ENCODE results near the gene EMID1. TPM values are rescaled to one million over a fixed set of nuclear protein-coding genes. Genes with fewer than 3 reads are reported as not detected.

The EMID1 gene
- total and polyA plus RNA-seq, 4 donors = 4.9 to 30.2 (median 8.4) TPM

GRCh38 chr22:29277927-29278326, 72.2 kb downstream of the EMID1 start:
- TF ChIP-seq, protein P1, sequence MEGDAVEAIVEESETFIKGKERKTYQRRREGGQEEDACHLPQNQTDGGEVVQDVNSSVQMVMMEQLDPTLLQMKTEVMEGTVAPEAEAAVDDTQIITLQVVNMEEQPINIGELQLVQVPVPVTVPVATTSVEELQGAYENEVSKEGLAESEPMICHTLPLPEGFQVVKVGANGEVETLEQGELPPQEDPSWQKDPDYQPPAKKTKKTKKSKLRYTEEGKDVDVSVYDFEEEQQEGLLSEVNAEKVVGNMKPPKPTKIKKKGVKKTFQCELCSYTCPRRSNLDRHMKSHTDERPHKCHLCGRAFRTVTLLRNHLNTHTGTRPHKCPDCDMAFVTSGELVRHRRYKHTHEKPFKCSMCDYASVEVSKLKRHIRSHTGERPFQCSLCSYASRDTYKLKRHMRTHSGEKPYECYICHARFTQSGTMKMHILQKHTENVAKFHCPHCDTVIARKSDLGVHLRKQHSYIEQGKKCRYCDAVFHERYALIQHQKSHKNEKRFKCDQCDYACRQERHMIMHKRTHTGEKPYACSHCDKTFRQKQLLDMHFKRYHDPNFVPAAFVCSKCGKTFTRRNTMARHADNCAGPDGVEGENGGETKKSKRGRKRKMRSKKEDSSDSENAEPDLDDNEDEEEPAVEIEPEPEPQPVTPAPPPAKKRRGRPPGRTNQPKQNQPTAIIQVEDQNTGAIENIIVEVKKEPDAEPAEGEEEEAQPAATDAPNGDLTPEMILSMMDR (IDR thresholded peaks at IDR 0.05; ENCODE audit: control extremely low read depth, extremely low read depth) = no peak
- Histone ChIP-seq H3K4me3 (no peak overlapping the region), H3K9me3 (ENCODE audit: control insufficient read depth in 4 of 4, insufficient read depth in 3 of 4, low read length in 3 of 4) (no peaks in the 10 kb centered on the region), H3K27me3 (ENCODE audit: control insufficient read depth in 3 of 3, insufficient read depth in 3 of 3, low read length in 2 of 3) (no peaks in the 10 kb centered on the region), H3K27ac (ENCODE audit: low read depth in 1 of 2, low read length in 1 of 2) (no peak overlapping the region), H3K9ac (ENCODE audit: insufficient read depth in 1 of 2, low read length in 2 of 2) (no peak overlapping the region), H3K4me1 (ENCODE audit: control insufficient read depth in 5 of 5, insufficient read depth in 5 of 5, low read length in 5 of 5) (peaks cover 0 to 3% (median 0%) of the 10 kb centered on the region in 5 donors), H3K36me3 (ENCODE audit: control insufficient read depth in 4 of 4, insufficient read depth in 4 of 4, low read length in 4 of 4) (peaks cover 35 to 73% (median 57%) of the 10 kb centered on the region in 4 donors)
- 97 to 100% methylated on average over 1 of the region's 1 CpG for WGBS, 2 donors
- DNase-seq = no peak
- ATAC-seq (ENCODE audit: insufficient read depth, low FRiP score) = no peak

DNA sequence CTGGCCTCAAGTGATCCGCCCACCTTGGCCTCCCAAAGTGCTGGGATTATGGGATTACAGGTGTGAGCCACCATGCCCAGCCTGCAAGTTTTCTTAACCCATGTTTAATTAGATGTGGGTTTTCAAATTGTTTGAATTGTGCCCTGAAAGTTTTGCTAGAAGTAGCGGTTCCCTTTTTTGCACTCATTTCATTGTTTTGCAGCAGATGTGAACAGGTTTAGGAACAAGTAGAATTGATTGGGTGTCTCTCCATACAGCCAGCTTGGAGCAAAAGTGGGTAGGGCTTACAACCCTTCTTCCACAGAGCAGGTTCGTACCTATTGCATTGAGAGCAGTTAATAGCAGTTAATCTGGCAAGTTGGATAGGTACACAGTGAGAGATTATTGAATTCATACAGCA, 78.5 kb downstream of the EMID1 start:
- H3K36me3 ChIP-seq (ENCODE audit: control insufficient read depth in 4 of 4, insufficient read depth in 4 of 4, low read length in 4 of 4) = peaks cover 40 to 57% (median 51%) of the 10 kb centered on the region in 4 donors

DNA sequence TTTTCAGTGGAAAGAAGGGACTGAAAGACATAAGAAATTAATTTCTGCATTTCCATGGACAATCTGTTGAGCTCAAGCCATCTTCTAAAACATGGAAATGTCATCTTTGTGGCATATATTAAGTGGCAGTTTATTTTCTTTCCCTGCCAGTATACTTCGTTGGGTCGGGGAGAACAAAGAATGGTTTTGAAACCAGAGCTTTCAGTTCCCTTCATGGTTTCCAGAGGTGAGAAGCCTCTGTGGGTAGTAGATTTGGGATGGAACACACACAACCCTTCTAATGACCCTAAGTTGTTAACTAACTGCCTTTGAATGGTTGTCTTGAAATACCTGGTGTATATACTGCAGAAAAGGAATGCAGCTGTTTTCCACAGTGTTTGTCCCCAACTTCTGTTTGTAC, 83.1 kb downstream of the EMID1 start:
- H3K4me3 ChIP-seq = no peak overlapping the region
- H3K9me3 ChIP-seq (ENCODE audit: control insufficient read depth in 4 of 4, insufficient read depth in 3 of 4, low read length in 3 of 4) = no peaks in the 10 kb centered on the region
- H3K27me3 ChIP-seq (ENCODE audit: control insufficient read depth in 3 of 3, insufficient read depth in 3 of 3, low read length in 2 of 3) = no peaks in the 10 kb centered on the region
- peaks cover 44 to 59% (median 49%) of the 10 kb centered on the region in 4 donors for H3K36me3 ChIP-seq (ENCODE audit: control insufficient read depth in 4 of 4, insufficient read depth in 4 of 4, low read length in 4 of 4)
- H3K27ac ChIP-seq (ENCODE audit: low read depth in 1 of 2, low read length in 1 of 2) = no peak overlapping the region
- H3K9ac ChIP-seq (ENCODE audit: insufficient read depth in 1 of 2, low read length in 2 of 2) = no peak overlapping the region
- 39 to 40% methylated on average over 2 of the region's 2 CpGs for WGBS, 2 donors
- no peaks in the 10 kb centered on the region for H3K4me1 ChIP-seq (ENCODE audit: control insufficient read depth in 5 of 5, insufficient read depth in 5 of 5, low read length in 5 of 5)
- no peak for ATAC-seq (ENCODE audit: insufficient read depth, low FRiP score)
- DNase-seq = no peak
- TF ChIP-seq, protein P1 (IDR thresholded peaks at IDR 0.05; ENCODE audit: control extremely low read depth, extremely low read depth) = no peak

More for the DNA sequence above, 78.5 kb downstream of the EMID1 start:
- no peak for ATAC-seq (ENCODE audit: insufficient read depth, low FRiP score)
- H3K9me3 ChIP-seq (ENCODE audit: control insufficient read depth in 4 of 4, insufficient read depth in 3 of 4, low read length in 3 of 4) = no peaks in the 10 kb centered on the region
- no peak overlapping the region for H3K9ac ChIP-seq (ENCODE audit: insufficient read depth in 1 of 2, low read length in 2 of 2)
- H3K27me3 ChIP-seq (ENCODE audit: control insufficient read depth in 3 of 3, insufficient read depth in 3 of 3, low read length in 2 of 3) = no peaks in the 10 kb centered on the region
- no peaks in the 10 kb centered on the region for H3K4me1 ChIP-seq (ENCODE audit: control insufficient read depth in 5 of 5, insufficient read depth in 5 of 5, low read length in 5 of 5)
- TF ChIP-seq, protein P1 (IDR thresholded peaks at IDR 0.05; ENCODE audit: control extremely low read depth, extremely low read depth) = no peak
- DNase-seq = no peak
- no peak overlapping the region for H3K4me3 ChIP-seq
- 93 to 94% methylated on average over 3 of the region's 3 CpGs for WGBS, 2 donors
- H3K27ac ChIP-seq (ENCODE audit: low read depth in 1 of 2, low read length in 1 of 2) = no peak overlapping the region

- Histone ChIP-seq H3K27ac (ENCODE audit: low read depth in 1 of 2, low read length in 1 of 2) (no peak overlapping the region), H3K4me1 (ENCODE audit: control insufficient read depth in 5 of 5, insufficient read depth in 5 of 5, low read length in 5 of 5) (no peaks in the 10 kb centered on the region), H3K9me3 (ENCODE audit: control insufficient read depth in 4 of 4, insufficient read depth in 3 of 4, low read length in 3 of 4) (no peaks in the 10 kb centered on the region), H3K36me3 (ENCODE audit: control insufficient read depth in 4 of 4, insufficient read depth in 4 of 4, low read length in 4 of 4) (peaks cover 41 to 57% (median 49%) of the 10 kb centered on the region in 4 donors), H3K27me3 (ENCODE audit: control insufficient read depth in 3 of 3, insufficient read depth in 3 of 3, low read length in 2 of 3) (no peaks in the 10 kb centered on the region), H3K4me3 (no peak overlapping the region), H3K9ac (ENCODE audit: insufficient read depth in 1 of 2, low read length in 2 of 2) (no peak overlapping the region)
- ATAC-seq (ENCODE audit: insufficient read depth, low FRiP score) = no peak
- no peak for DNase-seq
- 74 to 82% methylated on average over 5 of the region's 5 CpGs for WGBS, 2 donors
- TF ChIP-seq, protein P1 (IDR thresholded peaks at IDR 0.05; ENCODE audit: control extremely low read depth, extremely low read depth) = no peak
Measured at GRCh38 chr22:29290061-29290460, 84.4 kb downstream of the EMID1 start.
